ENCODE results near the gene FHOD1.

GRCh38 chr16:67265834-67266233, 18.6 kb upstream of the FHOD1 start:
- no peak for TF ChIP-seq CTCF (IDR thresholded peaks at IDR 0.05)
- TF ChIP-seq POLR2A (IDR thresholded peaks at IDR 0.05): no peak

Measured in suprapubic skin (tissue), 3 donors.